ENCODE measurements around the gene PSMD2. TPM values are rescaled to one million over a fixed set of nuclear protein-coding genes. Genes with fewer than 3 reads are reported as not detected.

PSMD2 gene
- total and polyA plus RNA-seq, 4 donors = 77.5 to 213 (median 161) TPM

- TF ChIP-seq SP1 (IDR thresholded peaks at IDR 0.05) (no peak), RXRA (IDR thresholded peaks at IDR 0.05) (no peak), ATF3 (IDR thresholded peaks at IDR 0.05) (no peak)
These were observed 1.3 kb downstream of the PSMD2 start (continued) for GRCh38 chr3:184300378-184300720.

- H3K9ac ChIP-seq (ENCODE audit: low read depth in 1 of 2, low read length in 2 of 2) = no peak overlapping the region
- peaks cover 0 to 3% (median under 1%) of the 10 kb centered on the region in 4 donors for H3K4me1 ChIP-seq (ENCODE audit: control insufficient read depth in 4 of 4, insufficient read depth in 4 of 4, low read length in 3 of 4)
- no peaks in the 10 kb centered on the region for H3K27me3 ChIP-seq (ENCODE audit: control insufficient read depth in 4 of 4, insufficient read depth in 4 of 4, low read length in 3 of 4)
- TF ChIP-seq HNF4G (IDR thresholded peaks at IDR 0.05) (no peak), RXRA (IDR thresholded peaks at IDR 0.05) (no peak), RAD21 (IDR thresholded peaks at IDR 0.05) (peak; percentile 59 to 72), FOXA2 (IDR thresholded peaks at IDR 0.05) (no peak), CTCF (IDR thresholded peaks at IDR 0.05; ENCODE audit: low read depth, low read length, missing input control) (peak; percentile 15)
- DNase-seq (ENCODE audit: low spot score) = no peak
- H3K36me3 ChIP-seq (ENCODE audit: control insufficient read depth in 4 of 4, insufficient read depth in 3 of 4, low read depth in 1 of 4, low read length in 3 of 4) = peaks cover 14 to 77% (median 69%) of the 10 kb centered on the region in 4 donors
- no peak overlapping the region for H3K4me3 ChIP-seq (ENCODE audit: low read depth in 1 of 3, low read length in 3 of 3)
- 68% methylated on average over 1 of the region's 1 CpG for WGBS
- no peaks in the 10 kb centered on the region for H3K9me3 ChIP-seq (ENCODE audit: control insufficient read depth in 4 of 4, low read length in 3 of 4)
- no peak overlapping the region for H3K27ac ChIP-seq (ENCODE audit: low read depth in 1 of 2, low read length in 2 of 2)
These were observed 6.5 kb downstream of the PSMD2 start for GRCh38 chr3:184305577-184305976.

GRCh38 chr3:184306341-184306972 lies 7.4 kb downstream of the PSMD2 start:
- no peak overlapping the region for H3K4me3 ChIP-seq (ENCODE audit: low read depth in 1 of 3, low read length in 3 of 3)
- H3K9ac ChIP-seq (ENCODE audit: low read depth in 1 of 2, low read length in 2 of 2) = no peak overlapping the region
- TF ChIP-seq SP1 (IDR thresholded peaks at IDR 0.05) = no peak
- TF ChIP-seq FOXA2 (IDR thresholded peaks at IDR 0.05) = no peak
- no peak for TF ChIP-seq NR2F2 (IDR thresholded peaks at IDR 0.05)
- no peak for TF ChIP-seq EGR1 (IDR thresholded peaks at IDR 0.05; ENCODE audit: low read depth in 2 of 2)
- TF ChIP-seq HNF4A (conservative IDR thresholded peaks at IDR 0.05) = no peak
- no peak for TF ChIP-seq RXRA (IDR thresholded peaks at IDR 0.05)
- TF ChIP-seq YY1 (IDR thresholded peaks at IDR 0.05) = no peak
- no peak for TF ChIP-seq ZBTB33 (IDR thresholded peaks at IDR 0.05)
- no peak for TF ChIP-seq GABPA (IDR thresholded peaks at IDR 0.05 in 1 of 2, conservative IDR thresholded peaks at IDR 0.05 in 1 of 2)
- TF ChIP-seq TAF1 (conservative IDR thresholded peaks at IDR 0.05) = no peak
- TF ChIP-seq FOXA1 (IDR thresholded peaks at IDR 0.05) = no peak
- TF ChIP-seq CTCF (IDR thresholded peaks at IDR 0.05; ENCODE audit: low read depth, low read length, missing input control) = no peak
- no peak for TF ChIP-seq ATF3 (IDR thresholded peaks at IDR 0.05)
- no peak for TF ChIP-seq RAD21 (IDR thresholded peaks at IDR 0.05)
- no peak for TF ChIP-seq HNF4G (IDR thresholded peaks at IDR 0.05)
- TF ChIP-seq JUND (IDR thresholded peaks at IDR 0.05) = no peak
- no peak for TF ChIP-seq MAX (IDR thresholded peaks at IDR 0.05)
- no peak for TF ChIP-seq REST (IDR thresholded peaks at IDR 0.05)
- no peaks in the 10 kb centered on the region for H3K27me3 ChIP-seq (ENCODE audit: control insufficient read depth in 4 of 4, insufficient read depth in 4 of 4, low read length in 3 of 4)
- WGBS = 92% methylated on average over 4 of the region's 4 CpGs
- no peaks in the 10 kb centered on the region for H3K9me3 ChIP-seq (ENCODE audit: control insufficient read depth in 4 of 4, low read length in 3 of 4)
- no peak for DNase-seq (ENCODE audit: low spot score)
- H3K4me1 ChIP-seq (ENCODE audit: control insufficient read depth in 4 of 4, insufficient read depth in 4 of 4, low read length in 3 of 4) = peaks cover 0 to 2% (median under 1%) of the 10 kb centered on the region in 4 donors
- H3K27ac ChIP-seq (ENCODE audit: low read depth in 1 of 2, low read length in 2 of 2) = no peak overlapping the region
- peaks cover 14 to 70% (median 65%) of the 10 kb centered on the region in 4 donors for H3K36me3 ChIP-seq (ENCODE audit: control insufficient read depth in 4 of 4, insufficient read depth in 3 of 4, low read depth in 1 of 4, low read length in 3 of 4)
